Prostate gland (tissue), 2 donors: Measurements from ENCODE around the gene TARP.

ENCODE experiments used
- DNase-seq: peaks from one replicate; pipeline ENCODE4 v3.0.0-alpha.2; 2019; ENCODE audit warnings: low spot score
- H3K27ac ChIP-seq, 2 donors: fragments of 200-600 bp; sonication (generic); 2 replicates each; pipeline ENCODE4 v1.5.1; 2017 to 2019
- H3K27me3 ChIP-seq: fragments of 200-600 bp; sonication (generic); replicated peaks from 2 replicates; pipeline ENCODE4 v1.5.1; 2019; ENCODE audit not compliant: insufficient read depth
- H3K36me3 ChIP-seq, 2 donors: fragments of 200-600 bp; sonication (generic); 1 replicate in 1 of 2; 2 replicates in 1 of 2; pipeline versions ENCODE4 v1.5.1 to v1.8.1; 2017 to 2019
- H3K4me1 ChIP-seq: fragments of 200-600 bp; sonication (generic); replicated peaks from 2 replicates; pipeline ENCODE4 v1.5.1; 2019
- H3K4me3 ChIP-seq, 2 donors: fragments of 200-600 bp; sonication (generic); 2 replicates each; pipeline ENCODE4 v1.5.1; 2017 to 2019
- H3K9me3 ChIP-seq: fragments of 200-600 bp; sonication (generic); 2 replicates; pipeline ENCODE4 v1.5.1; 2017
- CTCF ChIP-seq, 4 experiments: fragments of 200-600 bp in 2 of 4; fragments of 450-650 bp in 2 of 4; sonication (generic) in 2 of 4; IDR thresholded peaks; 1 replicate in 3 of 4; 2 replicates in 1 of 4; pipeline ENCODE4 v1.5.1; 2016 to 2019; ENCODE audit warnings: antibody characterized with exemption in 4 of 4, mild to moderate bottlenecking in 2 of 4, moderate library complexity in 2 of 4
- POLR2A ChIP-seq: fragments of 450-650 bp; IDR thresholded peaks from one replicate; pipeline ENCODE4 v1.6.1; 2016; ENCODE audit warnings: antibody characterized with exemption, mild to moderate bottlenecking
- POLR2AphosphoS5 ChIP-seq: sonication (generic); formaldehyde crosslinking; IDR thresholded peaks from one replicate; pipeline ENCODE4 v1.6.1; 2017; ENCODE audit warnings: antibody characterized with exemption
- WGBS: methylation state at CpG from one replicate; pipeline ENCODE4 v1.1.5; 2018; 5-methylcytosine and 5-hydroxymethylcytosine counted together
- intact Hi-C: fragments of 100-400 bp; cut with DNase I; formaldehyde crosslinking; loops from one replicate; pipeline ENCODE4 v1.14.2; 2022

TARP gene

GRCh38 chr7:38321050-38321449, 47.6 kb upstream of the TARP start:
- intact Hi-C loops, result no loop called here
- no peaks in the 10 kb centered on the region for H3K27me3 ChIP-seq
- no peak overlapping the region for H3K4me3 ChIP-seq
- no peak overlapping the region for H3K27ac ChIP-seq
- DNase-seq, result no peak
- no peaks in the 10 kb centered on the region for H3K9me3 ChIP-seq
- H3K4me1 ChIP-seq, result no peaks in the 10 kb centered on the region
- TF ChIP-seq POLR2AphosphoS5 (no peak), CTCF (IDR thresholded peaks at IDR 0.05) (no peak), POLR2A (no peak)
- no peaks in the 10 kb centered on the region for H3K36me3 ChIP-seq

GRCh38 chr7:38319873-38320272, 46.4 kb upstream of the TARP start:
- no peak for DNase-seq
- WGBS, result 50% methylated on average over 2 of the region's 2 CpGs
- intact Hi-C loops, result loop anchor here (5.0 kb wide), 1 partner anchor 103 kb away; no protein-coding TSS in a partner anchor

GRCh38 chr7:38318803-38319416, 45.5 kb upstream of the TARP start:
- no peaks in the 10 kb centered on the region for H3K4me1 ChIP-seq
- TF ChIP-seq POLR2A (no peak), CTCF (IDR thresholded peaks at IDR 0.05) (peak; percentile 35 to 92 (median 69)), POLR2AphosphoS5 (peak; percentile 86)
- peak; percentile 70 for DNase-seq
- peak overlapping the region; percentile 72 to 84 for H3K27ac ChIP-seq
- WGBS, result 16% methylated on average over 4 of the region's 4 CpGs
- intact Hi-C loops, result loop anchor here (5.0 kb wide), 1 partner anchor 102 kb away; no protein-coding TSS in a partner anchor
- no peaks in the 10 kb centered on the region for H3K27me3 ChIP-seq
- H3K4me3 ChIP-seq, result no peak overlapping the region
- no peaks in the 10 kb centered on the region for H3K36me3 ChIP-seq
- H3K9me3 ChIP-seq, result no peaks in the 10 kb centered on the region

More at GRCh38 chr7:38319873-38320272, 46.4 kb upstream of the TARP start:
- TF ChIP-seq POLR2AphosphoS5 (no peak), POLR2A (no peak), CTCF (IDR thresholded peaks at IDR 0.05) (no peak)
- Histone ChIP-seq H3K4me1 (no peaks in the 10 kb centered on the region), H3K36me3 (no peaks in the 10 kb centered on the region), H3K4me3 (no peak overlapping the region), H3K9me3 (no peaks in the 10 kb centered on the region), H3K27ac (peak overlapping the region; percentile 72 to 84), H3K27me3 (no peaks in the 10 kb centered on the region)

GRCh38 chr7:38318241-38318640, 44.8 kb upstream of the TARP start:
- no peaks in the 10 kb centered on the region for H3K9me3 ChIP-seq
- peaks cover 1% of the 10 kb centered on the region for H3K4me1 ChIP-seq
- intact Hi-C loops, result loop anchor here (5.0 kb wide), 1 partner anchor 101 kb away; no protein-coding TSS in a partner anchor
- no peaks in the 10 kb centered on the region for H3K36me3 ChIP-seq
- no peaks in the 10 kb centered on the region for H3K27me3 ChIP-seq
- 83% methylated on average over 9 of the region's 9 CpGs for WGBS
- no peak for TF ChIP-seq CTCF (IDR thresholded peaks at IDR 0.05)
- TF ChIP-seq POLR2AphosphoS5, result no peak
- TF ChIP-seq POLR2A, result no peak
- no peak for DNase-seq
- peak overlapping the region; percentile 72 to 84 for H3K27ac ChIP-seq
- no peak overlapping the region for H3K4me3 ChIP-seq

GRCh38 chr7:38317515-38317914, 44.1 kb upstream of the TARP start:
- Histone ChIP-seq H3K27me3 (no peaks in the 10 kb centered on the region), H3K27ac (peak overlapping the region; percentile 72 to 84), H3K4me1 (peaks cover 3% of the 10 kb centered on the region), H3K36me3 (no peaks in the 10 kb centered on the region), H3K9me3 (no peaks in the 10 kb centered on the region), H3K4me3 (no peak overlapping the region)
- 76% methylated on average over 9 of the region's 9 CpGs for WGBS
- DNase-seq, result no peak
- no peak for TF ChIP-seq POLR2AphosphoS5
- no peak for TF ChIP-seq POLR2A
- TF ChIP-seq CTCF (IDR thresholded peaks at IDR 0.05), result no peak
- intact Hi-C loops, result loop anchor here (5.0 kb wide), 1 partner anchor 100 kb away; no protein-coding TSS in a partner anchor
